ENCODE measurements around the gene C6orf132. TPM values are rescaled to one million over a fixed set of nuclear protein-coding genes. Genes with fewer than 3 reads are reported as not detected.

C6orf132 gene
- polyA plus RNA-seq, 1 donor = 44.3 TPM

GRCh38 chr6:42163981-42164380 lies 21.6 kb upstream of the C6orf132 start:
- Histone ChIP-seq H3K27me3 (ENCODE audit: control insufficient read depth, insufficient read depth, low read length) (no peaks in the 10 kb centered on the region), H3K4me1 (ENCODE audit: control insufficient read depth, insufficient read depth, low read length) (peaks cover 12% of the 10 kb centered on the region), H3K4me3 (ENCODE audit: low read length) (no peak overlapping the region), H3K9me3 (ENCODE audit: control insufficient read depth, low read depth, low read length) (no peaks in the 10 kb centered on the region), H3K27ac (ENCODE audit: low read length) (no peak overlapping the region), H3K36me3 (ENCODE audit: control insufficient read depth, insufficient read depth, low read length) (no peaks in the 10 kb centered on the region)
- no CpG with 5 or more reads among the region's 1 CpG for WGBS (ENCODE audit: insufficient coverage, low lambda C conversion rate)
- no peak for DNase-seq

GRCh38 chr6:42162812-42163211 lies 20.4 kb upstream of the C6orf132 start:
- no peaks in the 10 kb centered on the region for H3K27me3 ChIP-seq (ENCODE audit: control insufficient read depth, insufficient read depth, low read length)
- H3K9me3 ChIP-seq (ENCODE audit: control insufficient read depth, low read depth, low read length) = no peaks in the 10 kb centered on the region
- H3K36me3 ChIP-seq (ENCODE audit: control insufficient read depth, insufficient read depth, low read length) = no peaks in the 10 kb centered on the region
- H3K4me1 ChIP-seq (ENCODE audit: control insufficient read depth, insufficient read depth, low read length) = peaks cover 12% of the 10 kb centered on the region
- no peak for DNase-seq
- H3K4me3 ChIP-seq (ENCODE audit: low read length) = no peak overlapping the region
- WGBS (ENCODE audit: insufficient coverage, low lambda C conversion rate) = no CpG with 5 or more reads among the region's 13 CpGs
- no peak overlapping the region for H3K27ac ChIP-seq (ENCODE audit: low read length)

- DNase-seq = no peak
- H3K36me3 ChIP-seq (ENCODE audit: control insufficient read depth, insufficient read depth, low read length) = no peaks in the 10 kb centered on the region
- H3K4me3 ChIP-seq (ENCODE audit: low read length) = no peak overlapping the region
- no peaks in the 10 kb centered on the region for H3K27me3 ChIP-seq (ENCODE audit: control insufficient read depth, insufficient read depth, low read length)
- no peak overlapping the region for H3K27ac ChIP-seq (ENCODE audit: low read length)
- H3K4me1 ChIP-seq (ENCODE audit: control insufficient read depth, insufficient read depth, low read length) = peaks cover 12% of the 10 kb centered on the region
- no peaks in the 10 kb centered on the region for H3K9me3 ChIP-seq (ENCODE audit: control insufficient read depth, low read depth, low read length)
- no CpG with 5 or more reads among the region's 7 CpGs for WGBS (ENCODE audit: insufficient coverage, low lambda C conversion rate)
Observed at GRCh38 chr6:42162384-42162783, 20.0 kb upstream of the C6orf132 start.

GRCh38 chr6:42159431-42160024 lies 17.1 kb upstream of the C6orf132 start:
- Histone ChIP-seq H3K36me3 (ENCODE audit: control insufficient read depth, insufficient read depth, low read length) (no peaks in the 10 kb centered on the region), H3K4me1 (ENCODE audit: control insufficient read depth, insufficient read depth, low read length) (peaks cover 3% of the 10 kb centered on the region), H3K27me3 (ENCODE audit: control insufficient read depth, insufficient read depth, low read length) (no peaks in the 10 kb centered on the region), H3K27ac (ENCODE audit: low read length) (no peak overlapping the region), H3K9me3 (ENCODE audit: control insufficient read depth, low read depth, low read length) (no peaks in the 10 kb centered on the region), H3K4me3 (ENCODE audit: low read length) (no peak overlapping the region)
- no peak for DNase-seq
- WGBS (ENCODE audit: insufficient coverage, low lambda C conversion rate) = 80% methylated on average over 1 of the region's 4 CpGs

GRCh38 chr6:42158631-42159030 lies 16.2 kb upstream of the C6orf132 start:
- Histone ChIP-seq H3K9me3 (ENCODE audit: control insufficient read depth, low read depth, low read length) (no peaks in the 10 kb centered on the region), H3K27me3 (ENCODE audit: control insufficient read depth, insufficient read depth, low read length) (no peaks in the 10 kb centered on the region), H3K27ac (ENCODE audit: low read length) (no peak overlapping the region), H3K4me1 (ENCODE audit: control insufficient read depth, insufficient read depth, low read length) (peaks cover 3% of the 10 kb centered on the region), H3K36me3 (ENCODE audit: control insufficient read depth, insufficient read depth, low read length) (no peaks in the 10 kb centered on the region), H3K4me3 (ENCODE audit: low read length) (no peak overlapping the region)
- DNase-seq = no peak
- no CpG with 5 or more reads among the region's 2 CpGs for WGBS (ENCODE audit: insufficient coverage, low lambda C conversion rate)

GRCh38 chr6:42158011-42158410 lies 15.6 kb upstream of the C6orf132 start:
- no CpG with 5 or more reads among the region's 2 CpGs for WGBS (ENCODE audit: insufficient coverage, low lambda C conversion rate)
- Histone ChIP-seq H3K4me3 (ENCODE audit: low read length) (no peak overlapping the region), H3K9me3 (ENCODE audit: control insufficient read depth, low read depth, low read length) (no peaks in the 10 kb centered on the region), H3K27me3 (ENCODE audit: control insufficient read depth, insufficient read depth, low read length) (no peaks in the 10 kb centered on the region), H3K36me3 (ENCODE audit: control insufficient read depth, insufficient read depth, low read length) (no peaks in the 10 kb centered on the region), H3K4me1 (ENCODE audit: control insufficient read depth, insufficient read depth, low read length) (peaks cover 3% of the 10 kb centered on the region), H3K27ac (ENCODE audit: low read length) (no peak overlapping the region)
- DNase-seq = peak in 1 of 2 donors; percentile 46

- no CpG with 5 or more reads among the region's 3 CpGs for WGBS (ENCODE audit: insufficient coverage, low lambda C conversion rate)
- no peak for DNase-seq
- Histone ChIP-seq H3K27me3 (ENCODE audit: control insufficient read depth, insufficient read depth, low read length) (no peaks in the 10 kb centered on the region), H3K4me3 (ENCODE audit: low read length) (no peak overlapping the region), H3K36me3 (ENCODE audit: control insufficient read depth, insufficient read depth, low read length) (no peaks in the 10 kb centered on the region), H3K9me3 (ENCODE audit: control insufficient read depth, low read depth, low read length) (no peaks in the 10 kb centered on the region), H3K4me1 (ENCODE audit: control insufficient read depth, insufficient read depth, low read length) (peaks cover 3% of the 10 kb centered on the region), H3K27ac (ENCODE audit: low read length) (no peak overlapping the region)
Observed at GRCh38 chr6:42156638-42157037, 14.2 kb upstream of the C6orf132 start.

- peaks cover 9% of the 10 kb centered on the region for H3K4me1 ChIP-seq (ENCODE audit: control insufficient read depth, insufficient read depth, low read length)
- H3K27me3 ChIP-seq (ENCODE audit: control insufficient read depth, insufficient read depth, low read length) = no peaks in the 10 kb centered on the region
- DNase-seq = no peak
- H3K9me3 ChIP-seq (ENCODE audit: control insufficient read depth, low read depth, low read length) = no peaks in the 10 kb centered on the region
- no peak overlapping the region for H3K4me3 ChIP-seq (ENCODE audit: low read length)
- H3K27ac ChIP-seq (ENCODE audit: low read length) = no peak overlapping the region
- no peaks in the 10 kb centered on the region for H3K36me3 ChIP-seq (ENCODE audit: control insufficient read depth, insufficient read depth, low read length)
- WGBS (ENCODE audit: insufficient coverage, low lambda C conversion rate) = no CpG with 5 or more reads among the region's 4 CpGs
Observed at GRCh38 chr6:42155293-42155692, 12.9 kb upstream of the C6orf132 start.

- no peaks in the 10 kb centered on the region for H3K27me3 ChIP-seq (ENCODE audit: control insufficient read depth, insufficient read depth, low read length)
- no peak overlapping the region for H3K4me3 ChIP-seq (ENCODE audit: low read length)
- H3K4me1 ChIP-seq (ENCODE audit: control insufficient read depth, insufficient read depth, low read length) = peaks cover 9% of the 10 kb centered on the region
- no peaks in the 10 kb centered on the region for H3K9me3 ChIP-seq (ENCODE audit: control insufficient read depth, low read depth, low read length)
- no peaks in the 10 kb centered on the region for H3K36me3 ChIP-seq (ENCODE audit: control insufficient read depth, insufficient read depth, low read length)
- no peak overlapping the region for H3K27ac ChIP-seq (ENCODE audit: low read length)
- DNase-seq = no peak
Observed at GRCh38 chr6:42154461-42155209, 12.2 kb upstream of the C6orf132 start.

- no CpG with 5 or more reads among the region's 5 CpGs for WGBS (ENCODE audit: insufficient coverage, low lambda C conversion rate)
Observed at GRCh38 chr6:42153921-42154320, 11.5 kb upstream of the C6orf132 start.

More at GRCh38 chr6:42153921-42154320, 11.5 kb upstream of the C6orf132 start:
- H3K27me3 ChIP-seq (ENCODE audit: control insufficient read depth, insufficient read depth, low read length) = no peaks in the 10 kb centered on the region
- no peak overlapping the region for H3K27ac ChIP-seq (ENCODE audit: low read length)
- H3K4me1 ChIP-seq (ENCODE audit: control insufficient read depth, insufficient read depth, low read length) = peaks cover 15% of the 10 kb centered on the region
- no peaks in the 10 kb centered on the region for H3K36me3 ChIP-seq (ENCODE audit: control insufficient read depth, insufficient read depth, low read length)
- no peak overlapping the region for H3K4me3 ChIP-seq (ENCODE audit: low read length)
- DNase-seq = no peak
- no peaks in the 10 kb centered on the region for H3K9me3 ChIP-seq (ENCODE audit: control insufficient read depth, low read depth, low read length)

All from large intestine (tissue), 3 donors.